WTC11 (cell line): ENCODE measurements around the gene PPP2R1B. TPM values are rescaled to one million over a fixed set of nuclear protein-coding genes. Genes with fewer than 3 reads are reported as not detected.

Source experiments
- ATAC-seq: fragments of 200-7000 bp; cut with Tn5 transposase; 2 replicates; pipeline ENCODE4 v1.10.0; 2021; ENCODE audit warnings: mild to moderate bottlenecking, moderate library complexity
- Bru-seq: library from RNA; stranded (reverse); fragments of 400-500 nt; gene quantifications from one replicate; lab custom pipeline; 2021; lab: Mats Ljungman, UMichigan
- CTCF ChIA-PET: fragments of 300-600 bp; sonication (Branson Sonifier 250); formaldehyde crosslinking; loops from one replicate; lab custom pipeline; 2021; ENCODE audit warnings: antibody characterized with exemption; lab: Charles Lee
- POLR2A ChIA-PET: fragments of 350-600 bp; sonication (Branson Sonifier 250); formaldehyde crosslinking; loops from one replicate; lab custom pipeline; 2021; ENCODE audit warnings: antibody characterized with exemption; lab: Charles Lee
- DNase-seq: peaks from one replicate; pipeline ENCODE4 v3.0.0; 2021; ENCODE audit warnings: low spot score
- H3K27ac Mint-ChIP-seq: 2 replicates; pipeline ENCODE4 v1.8.0; 2021; ENCODE audit warnings: mixed read lengths
- H3K27me3 Mint-ChIP-seq: 2 replicates; pipeline ENCODE4 v1.8.0; 2021; ENCODE audit warnings: low read depth, mild to moderate bottlenecking, moderate library complexity, mixed read lengths
- H3K36me3 Mint-ChIP-seq: 2 replicates; pipeline ENCODE4 v1.8.0; 2021; ENCODE audit warnings: mixed read lengths
- H3K4me1 Mint-ChIP-seq: 2 replicates; pipeline ENCODE4 v1.8.0; 2022; ENCODE audit warnings: mixed read lengths
- H3K4me3 Mint-ChIP-seq: 2 replicates; pipeline ENCODE4 v1.8.0; 2021; ENCODE audit warnings: mild to moderate bottlenecking, moderate library complexity, mixed read lengths
- H3K9me3 Mint-ChIP-seq: 2 replicates; pipeline ENCODE4 v1.8.0; 2021; ENCODE audit warnings: mixed read lengths
- ARID4B ChIP-seq: sonication (generic); formaldehyde crosslinking; IDR thresholded peaks from 2 replicates; pipeline ENCODE4 v1.8.0; 2023; ENCODE audit warnings: missing genetic modification reagents, mild to moderate bottlenecking, borderline replicate concordance
- ATF3 ChIP-seq: sonication (generic); formaldehyde crosslinking; conservative IDR thresholded peaks from 2 replicates; pipeline ENCODE4 v1.8.1; 2022; ENCODE audit warnings: mild to moderate bottlenecking, missing genetic modification reagents
- E2F1 ChIP-seq: sonication (generic); formaldehyde crosslinking; IDR thresholded peaks from 2 replicates; pipeline ENCODE4 v1.8.0; 2022; ENCODE audit warnings: mild to moderate bottlenecking, missing genetic modification reagents
- E2F5 ChIP-seq: sonication (generic); formaldehyde crosslinking; IDR thresholded peaks from 2 replicates; pipeline ENCODE4 v1.8.1; 2022; ENCODE audit warnings: mild to moderate bottlenecking, moderate library complexity, missing genetic modification reagents
- ESRRA ChIP-seq: sonication (generic); formaldehyde crosslinking; IDR thresholded peaks from 2 replicates; pipeline ENCODE4 v1.8.1; 2022; ENCODE audit warnings: mild to moderate bottlenecking, missing genetic modification reagents, borderline replicate concordance
- ETV6 ChIP-seq: sonication (generic); formaldehyde crosslinking; IDR thresholded peaks from 2 replicates; pipeline ENCODE4 v1.8.1; 2022; ENCODE audit warnings: mild to moderate bottlenecking, missing genetic modification reagents
- FOXK1 ChIP-seq: sonication (generic); formaldehyde crosslinking; IDR thresholded peaks from 2 replicates; pipeline ENCODE4 v1.8.0; 2022; ENCODE audit warnings: mild to moderate bottlenecking, moderate library complexity, missing genetic modification reagents
- HMGXB4 ChIP-seq: sonication (generic); formaldehyde crosslinking; IDR thresholded peaks from 2 replicates; pipeline ENCODE4 v1.8.1; 2023; ENCODE audit warnings: mild to moderate bottlenecking, moderate library complexity, missing genetic modification reagents
- IRF2 ChIP-seq: sonication (generic); formaldehyde crosslinking; IDR thresholded peaks from 2 replicates; pipeline ENCODE4 v1.8.0; 2022; ENCODE audit warnings: low read depth, missing genetic modification reagents, borderline replicate concordance
- NFE2L1 ChIP-seq: sonication (generic); formaldehyde crosslinking; IDR thresholded peaks from 2 replicates; pipeline ENCODE4 v1.8.1; 2023; ENCODE audit warnings: missing genetic modification reagents
- PRDM15 ChIP-seq: sonication (generic); formaldehyde crosslinking; IDR thresholded peaks from 2 replicates; pipeline ENCODE4 v1.8.0; 2022; ENCODE audit warnings: missing genetic modification reagents
- PREB ChIP-seq: sonication (generic); formaldehyde crosslinking; IDR thresholded peaks from 2 replicates; pipeline ENCODE4 v1.8.1; 2022; ENCODE audit warnings: mild to moderate bottlenecking, missing genetic modification reagents, moderate library complexity, borderline replicate concordance
- PRRX2 ChIP-seq: fragments of 250-450 bp; sonication (Bioruptor Pico); IDR thresholded peaks from 2 replicates; pipeline ENCODE4 v1.8.0; 2021; ENCODE audit warnings: mild to moderate bottlenecking
- SMAD4 ChIP-seq: sonication (generic); formaldehyde crosslinking; IDR thresholded peaks from 2 replicates; pipeline ENCODE4 v1.8.0; 2022; ENCODE audit warnings: mild to moderate bottlenecking, missing genetic modification reagents
- ZBTB21 ChIP-seq: sonication (generic); formaldehyde crosslinking; IDR thresholded peaks from 2 replicates; pipeline ENCODE4 v1.8.1; 2023; ENCODE audit warnings: mild to moderate bottlenecking, missing genetic modification reagents, borderline replicate concordance
- ZNF138 ChIP-seq: sonication (generic); formaldehyde crosslinking; conservative IDR thresholded peaks from 2 replicates; pipeline ENCODE4 v1.8.1; 2022; ENCODE audit warnings: mild to moderate bottlenecking, moderate library complexity, missing genetic modification reagents
- ZNF219 ChIP-seq: sonication (generic); formaldehyde crosslinking; IDR thresholded peaks from 2 replicates; pipeline ENCODE4 v1.8.0; 2023; ENCODE audit warnings: missing genetic modification reagents, mild to moderate bottlenecking, borderline replicate concordance
- ZNF317 ChIP-seq: sonication (generic); formaldehyde crosslinking; IDR thresholded peaks from 2 replicates; pipeline ENCODE4 v1.8.1; 2023; ENCODE audit warnings: low read depth, mild to moderate bottlenecking, moderate library complexity, missing genetic modification reagents, borderline replicate concordance
- long read RNA-seq, 3 experiments: library from RNA in 1 of 3; library from capped mRNA in 1 of 3; library from polyadenylated mRNA in 1 of 3; unstranded in 2 of 3; stranded (forward) in 1 of 3; transcript quantifications; one replicate each; pipeline ENCODE4 v2.0.0, GENCODE V29; 2021
- total RNA-seq: library from RNA; stranded (reverse); gene quantifications from 3 replicates; pipeline ENCODE4 v1.2.3, GENCODE V29; 2021

Gene PPP2R1B
- total RNA-seq: 74.5 to 87.7 TPM (median 75.2 TPM) in 3 replicates
- percentile 88 among the genes with signal in this experiment for Bru-seq, nascent RNA
- long read RNA-seq, experiment 1, full-length matches to known transcripts: 345 of 430 reads
- long read RNA-seq, experiment 1, partial matches to known transcripts: 40 of 430 reads
- long read RNA-seq, experiment 1, other reads (novel, unspliced or antisense): 45 of 430 reads
- long read RNA-seq, experiment 2, full-length matches to known transcripts: 22 of 57 reads
- long read RNA-seq, experiment 2, partial matches to known transcripts: 7 of 57 reads
- long read RNA-seq, experiment 2, other reads (novel, unspliced or antisense): 28 of 57 reads
- long read RNA-seq, experiment 3, full-length matches to known transcripts: 63 of 77 reads
- long read RNA-seq, experiment 3, partial matches to known transcripts: 2 of 77 reads
- long read RNA-seq, experiment 3, other reads (novel, unspliced or antisense): 12 of 77 reads

GRCh38 chr11:111765984-111766833 is at the start of gene PPP2R1B:
TSS of gene PPP2R1B (minus strand) at chr11:111766389. CDS start at chr11:111766361, 28 bp downstream.
- DNase-seq: peak; percentile 74
- ChIA-PET POLR2A (interaction anchor here (0.8 to 1.4 kb wide), 9 partner anchors 11 to 227 kb away, joined by 3 to 6 read pairs (median 4); partner anchors contain the start of genes ALG9 and SIK2), CTCF (interaction anchor here (0.9 to 2.2 kb wide), 8 partner anchors 11 to 311 kb away, joined by 3 to 18 read pairs (median 6); partner anchors contain the start of gene ALG9)
- Mint-ChIP-seq H3K4me3 (peak within 1 kb of the TSS; percentile 87), H3K36me3 (peaks cover 34% of the 10 kb centered on the region), H3K4me1 (peaks cover 44% of the 10 kb centered on the region), H3K27ac (peak within 1 kb of the TSS; percentile 98), H3K27me3 (no peaks in the 10 kb centered on the region), H3K9me3 (no peaks in the 10 kb centered on the region)
- ATAC-seq: peak; percentile 90
- TF ChIP-seq IRF2 (CRISPR knock-in tag) (no peak), ZNF138 (CRISPR knock-in tag) (no peak), E2F1 (no peak), PREB (CRISPR knock-in tag) (no peak), HMGXB4 (peak; percentile 62; the same call in 1 of the 2 replicates), PRRX2 (CRISPR knock-in tag) (no peak), E2F5 (CRISPR knock-in tag) (no peak), NFE2L1 (CRISPR knock-in tag) (peak; percentile 45; the same call in 1 of the 2 replicates), ZNF219 (CRISPR knock-in tag) (no peak), ATF3 (no peak), ZNF317 (CRISPR knock-in tag) (no peak), ARID4B (CRISPR knock-in tag) (peak; percentile 65; the same call in 1 of the 2 replicates), PRDM15 (CRISPR knock-in tag) (no peak), SMAD4 (CRISPR knock-in tag) (no peak), ETV6 (CRISPR knock-in tag) (no peak), ESRRA (CRISPR knock-in tag) (no peak; the same call in 1 of the 2 replicates), FOXK1 (CRISPR knock-in tag) (no peak), ZBTB21 (no peak)
